K562 (cell line): ENCODE data around the gene LUC7L. TPM values are rescaled to one million over a fixed set of nuclear protein-coding genes. Genes with fewer than 3 reads are reported as not detected.

Experiments used
- ATAC-seq: fragments of 200-7000 bp; cut with Tn5 transposase; 3 replicates; pipeline ENCODE4 v1.9.1; 2020; ENCODE audit warnings: moderate library complexity
- BruUV-seq: library from RNA; stranded (reverse); fragments of 400-500 nt; replicated peaks from 2 replicates; lab custom pipeline; 2021; lab: Mats Ljungman, UMichigan
- CTCF ChIA-PET: fragments of 300-600 bp; formaldehyde crosslinking; extraction: SDS; loops from one replicate; lab custom pipeline; 2021; ENCODE audit warnings: low intra/inter-chr PET ratio; lab: Yijun Ruan, JAX
- POLR2A ChIA-PET: fragments of 300-600, 350-650 bp; sonication (Branson Sonifier 250); formaldehyde crosslinking; extraction: SDS; loops from one replicate; lab custom pipeline; 2021; ENCODE audit warnings: antibody characterized with exemption, inconsistent platforms; lab: Yijun Ruan, JAX
- DNase-seq, 4 experiments: peaks; one replicate each; pipeline versions ENCODE4 v3.0.0 to v3.0.0-alpha.2; 2011 to 2018; ENCODE audit warnings: low spot score in 3 of 4, mixed read lengths in 3 of 4; ENCODE audit errors: extremely low read depth in 1 of 4
- FAIRE-seq: peaks from 2 replicates; lab custom pipeline; 2011; peaks lifted over from hg19 to GRCh38; lab: Jason Lieb, UNC
- H2AFZ ChIP-seq: 2 replicates; pipeline ENCODE4 v1.6.0; 2011; ENCODE audit warnings: low read depth, low read length, control low read depth, inconsistent platforms
- H3K27ac ChIP-seq: fragments of 200-600 bp; 3 replicates; pipeline ENCODE4 v1.8.0; 2011; ENCODE audit warnings: low read depth, mild to moderate bottlenecking, control low read depth, inconsistent platforms, low read length, moderate library complexity, mixed read lengths; ENCODE audit errors: extremely low read depth
- H3K27me3 ChIP-seq, 2 experiments: fragments of 300-600 bp in 1 of 2; 2 replicates in 1 of 2; 3 replicates in 1 of 2; pipeline versions ENCODE4 v1.6.0 to v1.8.0; 2011; ENCODE audit warnings: inconsistent platforms in 2 of 2, low read length in 2 of 2, mild to moderate bottlenecking in 1 of 2, mixed read lengths in 1 of 2, moderate library complexity in 1 of 2; ENCODE audit not compliant: control insufficient read depth in 2 of 2, insufficient read depth in 2 of 2
- H3K36me3 ChIP-seq: fragments of 300-600 bp; 3 replicates; pipeline ENCODE4 v1.8.0; 2011; ENCODE audit warnings: mild to moderate bottlenecking, low read length, inconsistent platforms; ENCODE audit not compliant: control insufficient read depth, insufficient read depth
- H3K4me1 ChIP-seq, 2 experiments: fragments of 200-600 bp in 1 of 2; replicated peaks in 1 of 2; 2 replicates in 1 of 2; 3 replicates in 1 of 2; pipeline versions ENCODE4 v1.5.1 to v1.8.0; 2011; ENCODE audit warnings: inconsistent platforms in 2 of 2, low read length in 2 of 2, mild to moderate bottlenecking in 1 of 2, mixed read lengths in 1 of 2, moderate library complexity in 1 of 2; ENCODE audit not compliant: control insufficient read depth in 2 of 2, insufficient read depth in 2 of 2
- H3K4me2 ChIP-seq: 2 replicates; pipeline ENCODE4 v1.6.1; 2011; ENCODE audit warnings: low read length, control low read depth, inconsistent platforms, mixed read lengths; ENCODE audit not compliant: insufficient read depth
- H3K4me3 ChIP-seq: fragments of 200-600 bp; sonication (generic), shearing (Covaris generic); 2 replicates; pipeline ENCODE4 v1.5.1; 2016; ENCODE audit warnings: control low read depth, inconsistent platforms
- H3K79me2 ChIP-seq: fragments of 200-600 bp; 3 replicates; pipeline ENCODE4 v1.8.0; 2011; ENCODE audit warnings: low read length, inconsistent platforms; ENCODE audit not compliant: control insufficient read depth, insufficient read depth
- H3K9ac ChIP-seq, 2 experiments: 2 replicates each; pipeline versions ENCODE4 v1.6.0 to v1.6.1; 2011; ENCODE audit warnings: low read depth in 2 of 2, low read length in 2 of 2, control low read depth in 1 of 2, inconsistent platforms in 1 of 2, mild to moderate bottlenecking in 1 of 2, mixed read lengths in 1 of 2; ENCODE audit not compliant: insufficient read depth in 1 of 2
- H3K9me1 ChIP-seq: one replicate; pipeline ENCODE4 v1.6.0; 2011; ENCODE audit warnings: inconsistent platforms, mild to moderate bottlenecking, low read length, moderate library complexity; ENCODE audit not compliant: control insufficient read depth, insufficient read depth
- H3K9me3 ChIP-seq: replicated peaks from 2 replicates; pipeline ENCODE4 v1.5.1; 2011; ENCODE audit warnings: low read depth, low read length, inconsistent platforms; ENCODE audit not compliant: control insufficient read depth, insufficient read depth
- H4K20me1 ChIP-seq: replicated peaks from 2 replicates; pipeline ENCODE4 v1.6.1; 2011; ENCODE audit warnings: low read length, inconsistent platforms, mixed read lengths; ENCODE audit not compliant: control insufficient read depth, insufficient read depth
- E2F1 ChIP-seq: sonication (generic); formaldehyde crosslinking; IDR thresholded peaks from 2 replicates; pipeline ENCODE4 v1.8.1; 2023; ENCODE audit warnings: mild to moderate bottlenecking, missing genetic modification reagents, moderate library complexity
- MIER1 ChIP-seq: fragments of 450-650 bp; IDR thresholded peaks from 2 replicates; pipeline ENCODE4 v1.6.1; 2016; ENCODE audit warnings: antibody characterized with exemption, mild to moderate bottlenecking, low read depth
- WGBS: fragments of 100-300 bp; shearing (Covaris generic); methylation state at CpG from one replicate; pipeline ENCODE4 v1.1.6; 2016; ENCODE audit warnings: low coverage, mixed read lengths; ENCODE audit not compliant: insufficient coverage; ENCODE audit errors: missing lambda C conversion rate; 5-methylcytosine and 5-hydroxymethylcytosine counted together
- in situ Hi-C: fragments of 300-500 bp; cut with MboI; formaldehyde crosslinking; loops from 4 replicates; pipeline ENCODE4 v1.15.0; 2018; ENCODE audit warnings: inconsistent platforms, mixed read lengths
- intact Hi-C: fragments of 100-400 bp; cut with micrococcal nuclease; formaldehyde crosslinking; loops from 2 replicates; pipeline ENCODE4 v1.14.2; 2022
- polyA plus RNA-seq, 8 experiments: library from polyadenylated mRNA; depleted of rRNA in 4 of 8; stranded (reverse) in 5 of 8; unstranded in 3 of 8; fragments of >200 nt; fragmentation: Nextera tagmentation in 2 of 8; fragmentation: Illumina TruSeq in 1 of 8; extraction: Ambion mirVana in 2 of 8; extraction: Trizol in 1 of 8; gene quantifications; 2 replicates each; pipeline versions ENCODE4 v1.2.1 to v1.2.3, GENCODE V29; 2011 to 2014; ENCODE audit warnings: inconsistent platforms in 1 of 8, missing spikeins in 1 of 8
- total RNA-seq, 7 experiments: library from RNA; depleted of rRNA in 6 of 7; stranded (reverse); fragments of >200 nt in 6 of 7; fragmentation: Illumina TruSeq in 2 of 7; extraction: Trizol in 2 of 7; gene quantifications; 2 replicates each; pipeline versions ENCODE4 v1.2.1 to v1.2.3, GENCODE V29; 2011 to 2021; ENCODE audit warnings: low replicate concordance in 1 of 7

LUC7L gene
- total and polyA plus RNA-seq, 9 of the 15 experiments (the other 6 are each of a cell fraction or from before 2014, with no cell fraction given), result 1.7 to 93.3 (median 59.5) TPM

- H3K27ac ChIP-seq, result no peak overlapping the region
- whole genome bisulfite sequencing, result 18% methylated on average over 21 of the region's 30 CpGs
- CTCF ChIA-PET, result no interaction called here
- H3K4me2 ChIP-seq, result peak overlapping the region; percentile 32; the same call in 1 of the 2 replicates
- in situ Hi-C loops, result no loop called here
- 0 out of 2 replicates have a peak overlapping the region, but pooled peaks have one; percentile 45 for H2AFZ ChIP-seq
- ATAC-seq, result peak; percentile 80
- H3K9me3 ChIP-seq, result no peaks in the 10 kb centered on the region
- no peaks in the 10 kb centered on the region for H3K36me3 ChIP-seq
- POLR2A ChIA-PET, result interaction anchor here (1.3 kb wide), 1 partner anchor 10 kb away, joined by 3 read pairs; no protein-coding TSS in a partner anchor
- H3K4me3 ChIP-seq, result no peak overlapping the region
- TF ChIP-seq MIER1 (no peak), E2F1 (CRISPR knock-in tag) (no peak)
- TF ChIP-seq, all 486 proteins: peak for 0
- peak overlapping the region in 1 of 2 experiments; percentile 71; a peak in 2 of 4 replicates for H3K9ac ChIP-seq
- intact Hi-C loops, result no loop called here
- no peaks in the 10 kb centered on the region for H4K20me1 ChIP-seq
- no TSS peak for BruUV-seq
- H3K79me2 ChIP-seq, result no peaks in the 10 kb centered on the region
- peaks cover 0 to 71% of the 10 kb centered on the region in 2 experiments; a peak in 2 of 5 replicates for H3K4me1 ChIP-seq
- H3K9me1 ChIP-seq, result no peaks in the 10 kb centered on the region
- DNase-seq (peak; percentile 47 to 86 (median 70)), FAIRE-seq (no peak)
- no peaks in the 10 kb centered on the region for H3K27me3 ChIP-seq
Observed at GRCh38 chr16:273547-274421, 44.5 kb upstream of the LUC7L start.
